Gastroesophageal sphincter (tissue), 4 donors: Measurements from ENCODE around the gene DPF1. TPM values are rescaled to one million over a fixed set of nuclear protein-coding genes. Genes with fewer than 3 reads are reported as not detected.

Experiments
- ATAC-seq: fragments of 150-250 bp; one replicate; pipeline ENCODE4 v1.9.1; 2016; ENCODE audit warnings: mild to moderate bottlenecking, moderate library complexity
- H3K27ac ChIP-seq, 4 donors: fragments of 200-600 bp; sonication (generic) in 3 of 4; 1 replicate in 3 of 4; 2 replicates in 1 of 4; pipeline ENCODE4 v1.5.1; 2016 to 2019
- H3K27me3 ChIP-seq: fragments of 200-600 bp; sonication (generic); one replicate; pipeline ENCODE4 v1.5.1; 2019
- H3K36me3 ChIP-seq, 2 donors: fragments of 200-600 bp; sonication (generic); one replicate each; pipeline ENCODE4 v1.5.1; 2019; ENCODE audit warnings: control low read depth in 1 of 2
- H3K4me1 ChIP-seq, 3 donors: fragments of 200-600 bp; sonication (generic); 1 replicate in 2 of 3; 2 replicates in 1 of 3; pipeline ENCODE4 v1.5.1; 2016 to 2019; ENCODE audit warnings: control low read depth in 2 of 3
- H3K4me3 ChIP-seq, 2 donors: fragments of 200-600 bp; sonication (generic); one replicate each; pipeline ENCODE4 v1.5.1; 2019; ENCODE audit warnings: mild to moderate bottlenecking in 1 of 2, moderate library complexity in 1 of 2
- H3K9me3 ChIP-seq, 3 donors: fragments of 200-600 bp; sonication (generic); one replicate each; pipeline ENCODE4 v1.5.1; 2017 to 2019; ENCODE audit warnings: control low read depth in 2 of 3
- EP300 ChIP-seq: sonication (generic); formaldehyde crosslinking; IDR thresholded peaks from one replicate; pipeline ENCODE4 v1.6.1; 2017; ENCODE audit warnings: antibody characterized with exemption, mild to moderate bottlenecking
- POLR2A ChIP-seq, 2 donors: fragments of 450-650 bp; IDR thresholded peaks; one replicate each; pipeline ENCODE4 v1.6.1; 2017; ENCODE audit warnings: antibody characterized with exemption in 2 of 2, mild to moderate bottlenecking in 2 of 2, moderate library complexity in 1 of 2
- POLR2AphosphoS5 ChIP-seq: sonication (generic); formaldehyde crosslinking; IDR thresholded peaks from one replicate; pipeline ENCODE4 v1.6.1; 2017; ENCODE audit warnings: antibody characterized with exemption
- WGBS, 2 donors: methylation state at CpG; one replicate each; pipeline ENCODE4 v1.1.5; 2018; ENCODE audit warnings: low coverage in 1 of 2; 5-methylcytosine and 5-hydroxymethylcytosine counted together
- total RNA-seq, 4 donors: library from RNA; depleted of rRNA; stranded (reverse); fragments of >200 nt; gene quantifications; one replicate each; pipeline ENCODE4 v1.1.0, GENCODE V29; 2016
- TF ChIP-seq, protein P1 (sequence below), 4 experiments: fragments of 200-600 bp in 2 of 4; fragments of 450-650 bp in 2 of 4; sonication (generic) in 1 of 4; IDR thresholded peaks; one replicate each; pipeline ENCODE4 v1.5.1; 2017 to 2019; ENCODE audit warnings: antibody characterized with exemption in 4 of 4, mild to moderate bottlenecking in 2 of 4, moderate library complexity in 2 of 4

Gene DPF1
- total RNA-seq, 4 donors from 2014 or later, result not detected

DNA sequence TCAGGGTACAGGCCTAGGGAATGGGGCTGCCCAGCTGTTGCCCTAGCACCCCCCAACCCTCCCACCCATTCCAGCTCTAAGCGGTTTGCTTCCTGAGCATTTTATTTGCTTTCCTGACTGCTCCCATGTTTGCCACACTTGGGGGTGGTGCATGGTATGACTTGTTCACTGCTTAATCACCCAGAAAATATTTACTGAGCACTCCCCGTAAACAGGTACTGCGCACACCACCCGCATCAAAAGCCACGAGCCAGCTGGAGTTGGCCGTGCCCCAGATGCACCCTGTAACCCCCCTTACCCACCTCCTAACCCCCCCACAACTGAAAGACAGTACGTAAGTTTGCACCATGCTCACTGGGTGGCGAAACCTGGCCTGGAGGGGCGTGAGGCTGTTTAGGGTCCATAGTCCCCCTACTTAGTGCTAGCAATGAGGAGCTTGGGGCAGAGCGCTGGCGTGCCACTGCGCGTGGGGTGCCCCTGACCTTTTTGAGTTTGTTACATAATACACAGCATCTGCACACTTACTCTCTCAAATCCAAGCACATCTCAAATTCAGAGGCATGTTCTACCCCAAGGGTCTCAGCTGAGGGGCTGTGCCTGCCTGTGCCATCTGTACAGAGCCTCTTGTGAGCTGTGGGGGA lies 29.8 kb downstream of the DPF1 start:
- no peak for ATAC-seq
- H3K27me3 ChIP-seq, result no peaks in the 10 kb centered on the region
- 100% methylated on average over 1 of the region's 13 CpGs; no CpG with 5 or more reads in 1 of the 2 donors for WGBS, 2 donors
- no peak overlapping the region for H3K27ac ChIP-seq
- TF ChIP-seq POLR2A (IDR thresholded peaks at IDR 0.05) (no peak), POLR2AphosphoS5 (no peak), EP300 (no peak)
- TF ChIP-seq, protein P1, sequence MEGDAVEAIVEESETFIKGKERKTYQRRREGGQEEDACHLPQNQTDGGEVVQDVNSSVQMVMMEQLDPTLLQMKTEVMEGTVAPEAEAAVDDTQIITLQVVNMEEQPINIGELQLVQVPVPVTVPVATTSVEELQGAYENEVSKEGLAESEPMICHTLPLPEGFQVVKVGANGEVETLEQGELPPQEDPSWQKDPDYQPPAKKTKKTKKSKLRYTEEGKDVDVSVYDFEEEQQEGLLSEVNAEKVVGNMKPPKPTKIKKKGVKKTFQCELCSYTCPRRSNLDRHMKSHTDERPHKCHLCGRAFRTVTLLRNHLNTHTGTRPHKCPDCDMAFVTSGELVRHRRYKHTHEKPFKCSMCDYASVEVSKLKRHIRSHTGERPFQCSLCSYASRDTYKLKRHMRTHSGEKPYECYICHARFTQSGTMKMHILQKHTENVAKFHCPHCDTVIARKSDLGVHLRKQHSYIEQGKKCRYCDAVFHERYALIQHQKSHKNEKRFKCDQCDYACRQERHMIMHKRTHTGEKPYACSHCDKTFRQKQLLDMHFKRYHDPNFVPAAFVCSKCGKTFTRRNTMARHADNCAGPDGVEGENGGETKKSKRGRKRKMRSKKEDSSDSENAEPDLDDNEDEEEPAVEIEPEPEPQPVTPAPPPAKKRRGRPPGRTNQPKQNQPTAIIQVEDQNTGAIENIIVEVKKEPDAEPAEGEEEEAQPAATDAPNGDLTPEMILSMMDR (IDR thresholded peaks at IDR 0.05), result no peak
- peaks cover 0 to 67% of the 10 kb centered on the region in 2 donors for H3K36me3 ChIP-seq
- no peaks in the 10 kb centered on the region for H3K9me3 ChIP-seq
- no peak overlapping the region for H3K4me3 ChIP-seq
- no peaks in the 10 kb centered on the region for H3K4me1 ChIP-seq

DNA sequence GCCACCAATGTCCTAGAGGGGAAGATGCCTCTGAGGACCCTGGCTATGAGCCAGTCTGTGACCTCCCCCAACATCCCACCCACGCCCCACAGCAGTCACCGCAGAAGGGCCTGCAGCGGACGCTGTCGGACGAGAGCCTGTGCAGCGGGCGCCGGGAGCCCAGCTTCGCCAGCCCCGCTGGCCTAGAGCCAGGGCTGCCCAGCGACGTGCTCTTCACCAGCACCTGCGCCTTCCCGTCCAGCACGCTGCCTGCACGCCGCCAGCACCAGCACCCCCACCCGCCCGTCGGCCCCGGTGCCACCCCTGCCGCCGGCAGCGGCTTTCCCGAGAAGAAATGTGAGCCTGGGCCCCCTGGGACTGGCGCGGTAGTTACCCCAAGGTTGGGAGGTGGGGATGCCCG lies 30.6 kb downstream of the DPF1 start:
- no peak for ATAC-seq
- no peaks in the 10 kb centered on the region for H3K27me3 ChIP-seq
- 80% methylated on average over 1 of the region's 29 CpGs; no CpG with 5 or more reads in 1 of the 2 donors for whole genome bisulfite sequencing, 2 donors
- no peak overlapping the region for H3K4me3 ChIP-seq
- H3K36me3 ChIP-seq, result peaks cover 0 to 60% of the 10 kb centered on the region in 2 donors
- no peak overlapping the region for H3K27ac ChIP-seq
- no peaks in the 10 kb centered on the region for H3K4me1 ChIP-seq
- H3K9me3 ChIP-seq, result no peaks in the 10 kb centered on the region
- TF ChIP-seq POLR2A (IDR thresholded peaks at IDR 0.05) (no peak), EP300 (no peak), POLR2AphosphoS5 (no peak)
- TF ChIP-seq, protein P1 (IDR thresholded peaks at IDR 0.05), result no peak

DNA sequence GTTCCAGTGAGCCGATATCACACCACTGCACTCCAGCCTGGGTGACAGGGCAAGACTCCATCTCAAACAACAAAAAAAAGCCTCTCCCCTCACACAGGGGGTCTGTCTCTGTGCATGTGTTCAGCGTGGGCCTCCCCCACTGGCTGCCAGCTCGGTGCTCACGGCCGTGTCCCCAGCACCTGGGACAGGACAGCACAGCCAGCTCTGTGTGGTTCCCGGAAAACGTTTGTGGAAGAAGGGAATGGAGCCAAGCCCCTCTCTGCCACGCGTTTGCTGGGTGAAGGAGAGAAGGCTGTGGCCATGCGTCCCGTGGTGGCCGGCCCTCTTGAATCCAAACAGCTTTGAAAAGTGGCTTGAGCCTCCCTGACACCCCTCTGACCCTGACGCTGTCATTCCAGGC lies 32.3 kb downstream of the DPF1 start:
- no peak for ATAC-seq
- Histone ChIP-seq H3K27me3 (no peaks in the 10 kb centered on the region), H3K4me3 (no peak overlapping the region), H3K27ac (no peak overlapping the region), H3K36me3 (peaks cover 0 to 44% of the 10 kb centered on the region in 2 donors), H3K9me3 (no peaks in the 10 kb centered on the region), H3K4me1 (no peaks in the 10 kb centered on the region)
- 60% methylated on average over 1 of the region's 13 CpGs; no CpG with 5 or more reads in 1 of the 2 donors for WGBS, 2 donors
- TF ChIP-seq EP300, result no peak
- TF ChIP-seq POLR2AphosphoS5, result no peak
- TF ChIP-seq POLR2A (IDR thresholded peaks at IDR 0.05), result no peak
- TF ChIP-seq, protein P1 (IDR thresholded peaks at IDR 0.05), result no peak

DNA sequence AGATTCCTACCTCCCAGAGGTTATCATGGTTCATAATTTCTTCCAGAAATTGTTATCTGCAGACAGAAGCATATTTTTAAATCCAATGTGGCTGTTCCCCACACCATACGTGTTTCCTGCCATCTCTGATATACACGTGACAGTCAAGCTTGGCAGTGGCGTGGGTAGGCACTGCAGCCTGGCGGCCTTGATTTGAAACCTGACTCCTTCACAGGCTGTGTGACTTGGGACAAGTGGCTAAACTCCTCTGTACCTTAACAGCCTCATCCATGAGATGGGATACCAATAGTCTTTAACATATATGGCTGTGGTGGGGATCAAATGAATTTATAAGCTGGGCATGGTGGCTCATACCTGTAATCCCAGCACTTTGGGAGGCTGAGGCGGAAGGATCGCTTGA lies 33.2 kb downstream of the DPF1 start:
- Histone ChIP-seq H3K27ac (no peak overlapping the region), H3K4me3 (no peak overlapping the region), H3K36me3 (peaks cover 0 to 42% of the 10 kb centered on the region in 2 donors), H3K9me3 (no peaks in the 10 kb centered on the region), H3K4me1 (no peaks in the 10 kb centered on the region), H3K27me3 (no peaks in the 10 kb centered on the region)
- 72 to 80% methylated on average over 3 to 4 of the region's 6 CpGs for WGBS, 2 donors
- no peak for ATAC-seq
- no peak for TF ChIP-seq EP300
- no peak for TF ChIP-seq POLR2AphosphoS5
- no peak for TF ChIP-seq POLR2A (IDR thresholded peaks at IDR 0.05)
- TF ChIP-seq, protein P1 (IDR thresholded peaks at IDR 0.05), result no peak

DNA sequence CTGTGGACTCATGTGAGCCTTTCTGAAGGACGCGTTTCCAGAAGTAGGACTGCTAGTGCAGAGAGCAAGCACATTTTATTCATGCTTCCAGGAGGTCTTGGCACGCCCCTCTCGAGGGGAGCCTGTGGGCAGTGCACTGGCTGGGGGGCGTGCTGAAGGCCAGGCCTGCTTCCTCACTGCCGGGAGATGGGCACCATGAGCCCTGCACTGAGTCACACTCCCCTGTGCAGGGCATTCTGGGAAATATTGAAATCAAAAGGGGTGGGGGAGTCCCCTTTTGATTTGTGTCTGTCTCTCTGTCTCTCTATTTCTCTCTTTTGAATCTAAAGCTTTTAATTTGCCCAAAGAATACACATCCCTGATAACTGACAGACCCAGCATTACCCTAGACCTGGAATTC lies 34.0 kb downstream of the DPF1 start:
- H3K4me3 ChIP-seq, result no peak overlapping the region
- H3K36me3 ChIP-seq, result peaks cover 0 to 45% of the 10 kb centered on the region in 2 donors
- H3K27me3 ChIP-seq, result no peaks in the 10 kb centered on the region
- 55 to 80% methylated on average over 1 to 5 of the region's 6 CpGs for WGBS, 2 donors
- no peak overlapping the region for H3K27ac ChIP-seq
- no peaks in the 10 kb centered on the region for H3K9me3 ChIP-seq
- ATAC-seq, result no peak
- no peaks in the 10 kb centered on the region for H3K4me1 ChIP-seq
- TF ChIP-seq, protein P1 (IDR thresholded peaks at IDR 0.05), result no peak
- no peak for TF ChIP-seq POLR2A (IDR thresholded peaks at IDR 0.05)
- TF ChIP-seq POLR2AphosphoS5, result no peak
- no peak for TF ChIP-seq EP300
